B cell (primary cell): ENCODE data around the gene GFOD1.

ENCODE experiments used
- CTCF ChIP-seq: fragments of 200-600 bp; IDR thresholded peaks from one replicate; pipeline ENCODE4 v1.8.0; 2022; ENCODE audit warnings: antibody characterized with exemption, mild to moderate bottlenecking
- EZH2 ChIP-seq: IDR thresholded peaks from 2 replicates; pipeline ENCODE4 v1.6.1; 2012; ENCODE audit warnings: borderline replicate concordance, low read depth, mild to moderate bottlenecking, moderate library complexity, low read length; ENCODE audit not compliant: insufficient read depth, poor library complexity, severe bottlenecking

DNA sequence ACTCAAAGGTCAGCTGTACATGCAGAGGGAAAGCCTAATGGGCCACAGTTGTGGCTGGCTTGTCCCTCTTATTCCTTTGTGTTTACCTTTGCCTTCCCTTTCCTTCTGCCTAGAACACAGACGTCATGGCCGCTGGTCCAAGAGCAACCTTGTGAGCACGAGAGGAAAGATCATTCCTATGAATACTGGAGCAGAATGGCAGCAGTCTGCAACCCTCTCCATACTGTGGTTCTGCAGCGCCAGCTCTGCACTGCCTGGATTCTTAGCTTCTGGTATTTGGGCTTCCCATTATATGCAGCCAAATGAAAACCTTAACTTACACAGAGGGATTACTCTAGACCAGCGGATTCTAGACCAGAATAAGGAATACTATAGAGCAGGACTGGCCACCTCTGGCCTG, 171.5 kb downstream of the GFOD1 start:
- TF ChIP-seq CTCF (no peak), EZH2 (no peak)
